Amniotic epithelial cell (primary cell): Measurements from ENCODE around the gene FGF14.

ENCODE experiments used
- DNase-seq: peaks from one replicate; pipeline ENCODE4 v3.0.0-alpha.2; 2010; ENCODE audit warnings: low read depth

The FGF14 gene

GRCh38 chr13:101925731-101926130 lies 476.1 kb downstream of the FGF14 start:
- no peak for DNase-seq

GRCh38 chr13:101919541-101920181 lies 482.2 kb downstream of the FGF14 start:
- DNase-seq = peak; percentile 43

DNA sequence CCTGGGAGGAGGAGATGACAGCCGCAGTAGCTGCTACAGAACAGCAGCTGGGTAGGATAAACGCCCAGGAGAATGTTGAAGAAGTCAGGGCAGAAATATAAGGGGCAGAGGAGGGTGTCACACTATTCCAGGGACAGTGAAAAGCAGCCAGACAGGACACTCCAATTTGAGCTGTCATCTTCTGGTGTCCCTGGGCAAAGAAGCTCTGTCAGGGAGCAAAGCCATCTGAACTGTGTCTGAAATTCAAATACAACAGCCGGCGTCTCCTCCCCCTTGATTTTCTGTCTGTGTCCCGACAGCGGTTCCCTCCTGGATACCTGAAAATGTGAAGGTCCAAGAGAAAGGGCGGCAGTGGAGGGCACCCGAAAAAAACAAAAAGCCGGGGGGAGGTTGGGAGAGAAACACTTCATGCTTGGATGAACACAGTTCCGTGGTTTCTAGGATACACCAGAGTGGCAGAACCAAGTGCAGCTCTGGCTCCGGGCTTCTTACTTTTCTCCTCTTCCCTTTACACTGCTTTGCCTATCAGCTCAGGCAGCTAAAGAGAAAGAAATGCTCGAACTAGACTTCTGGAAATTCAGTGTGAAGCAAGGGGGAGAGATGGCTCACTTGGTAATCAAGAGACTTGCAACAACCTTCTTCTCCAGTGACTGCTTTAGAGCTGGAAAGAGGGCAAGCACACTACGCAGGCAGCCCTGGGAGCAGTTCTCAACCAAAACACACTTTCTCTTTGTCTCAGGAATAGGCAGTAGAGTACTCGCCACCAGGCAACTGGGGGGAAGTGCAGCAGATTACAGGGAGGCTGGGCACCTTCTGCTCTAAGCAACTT lies 483.8 kb downstream of the FGF14 start:
- DNase-seq = no peak

DNA sequence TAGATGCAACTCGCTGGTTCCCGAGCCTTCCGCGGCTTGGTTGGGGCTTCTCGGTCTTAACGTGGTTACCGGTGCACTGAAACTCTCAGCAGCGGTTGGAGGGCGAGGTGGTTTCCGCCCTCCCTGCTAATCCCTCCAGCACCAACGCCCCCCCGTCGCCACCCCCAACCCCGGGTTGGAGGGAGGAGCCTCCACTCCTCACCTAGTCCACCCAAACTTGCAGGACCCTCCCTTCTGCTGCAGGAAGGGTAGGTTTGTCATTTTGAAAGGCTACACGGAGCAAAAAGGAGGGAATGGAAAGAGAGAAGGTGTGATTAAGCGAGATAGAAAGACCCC lies 484.4 kb downstream of the FGF14 start:
- DNase-seq = no peak

- no peak for DNase-seq
Observed at GRCh38 chr13:101916775-101917474, 484.9 kb downstream of the FGF14 start.

DNA sequence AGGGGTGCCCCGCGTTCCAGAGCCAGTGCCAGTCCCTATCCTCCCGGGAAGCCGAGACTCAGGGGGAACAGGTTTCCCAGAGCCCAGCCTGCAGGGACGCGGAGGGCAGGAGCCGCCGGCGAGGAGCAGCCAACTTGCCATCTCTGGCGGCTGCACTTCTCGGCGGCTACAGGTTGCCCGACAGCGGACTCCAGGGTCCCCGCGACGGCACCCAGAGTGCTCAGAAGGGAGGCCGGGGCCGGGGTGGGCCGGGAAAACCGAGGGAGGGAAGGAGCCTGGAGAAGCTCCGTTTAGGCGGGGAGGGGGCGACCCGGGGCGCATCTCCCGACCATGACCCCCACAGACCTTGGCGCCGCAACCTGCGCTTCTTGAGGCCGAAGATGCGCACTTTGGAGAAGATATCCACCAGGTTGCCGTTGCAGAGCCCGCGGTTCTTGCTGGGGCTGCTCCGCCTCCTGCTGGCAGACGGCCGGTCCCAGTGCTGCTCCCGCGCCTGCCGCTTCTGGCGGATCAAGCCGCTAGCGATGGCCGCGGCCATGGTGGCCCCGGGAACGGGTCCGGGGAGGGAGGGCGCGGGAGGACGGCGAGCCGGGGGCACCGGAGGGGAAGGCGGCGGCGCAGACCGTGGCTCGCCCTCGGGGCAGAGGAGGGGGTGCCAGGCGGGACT lies 485.6 kb downstream of the FGF14 start:
- DNase-seq = peak; percentile 31

- DNase-seq = no peak
Observed at GRCh38 chr13:101915755-101916107, 486.1 kb downstream of the FGF14 start.

GRCh38 chr13:101915331-101915730 lies 486.5 kb downstream of the FGF14 start:
- DNase-seq = no peak

DNA sequence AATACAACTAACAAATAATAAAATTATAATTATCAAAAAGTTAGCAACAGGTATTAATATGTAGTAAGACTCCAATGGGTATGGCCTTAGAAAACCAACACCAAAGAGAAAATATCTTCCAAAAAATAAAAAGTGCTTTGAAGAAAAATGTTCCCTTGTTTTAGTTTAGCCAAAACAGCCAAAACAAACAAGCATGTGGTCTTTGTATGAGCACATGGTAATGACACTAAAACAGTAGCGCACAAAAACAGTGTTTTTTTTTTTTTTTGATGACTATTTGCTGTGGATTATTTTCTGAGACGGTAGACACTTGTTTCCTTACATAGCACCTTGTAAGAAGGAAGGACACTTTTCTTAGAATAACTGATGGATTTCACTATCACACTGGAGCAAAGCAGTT lies 490.1 kb downstream of the FGF14 start:
- no peak for DNase-seq

GRCh38 chr13:101903890-101904289 lies 498.0 kb downstream of the FGF14 start:
- DNase-seq = no peak

DNA sequence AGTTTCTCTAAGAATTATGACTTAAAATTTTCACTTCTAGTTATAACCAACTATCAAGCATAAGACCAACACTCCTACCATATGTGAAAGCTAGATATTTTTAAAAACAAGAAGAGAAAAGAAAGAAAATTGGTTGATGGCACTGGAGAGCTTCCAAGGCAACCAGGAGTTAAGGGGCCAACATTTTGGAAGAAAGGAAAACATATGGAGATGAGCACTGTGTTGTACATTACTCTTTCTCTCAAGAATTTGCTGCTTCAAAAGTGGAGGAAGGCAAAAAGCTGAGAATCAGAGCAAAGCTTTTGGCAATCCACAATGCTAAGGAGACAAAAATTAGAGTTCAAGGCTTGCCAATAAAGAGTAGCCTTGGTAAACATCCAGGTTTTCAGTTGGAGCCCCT lies 503.2 kb downstream of the FGF14 start:
- no peak for DNase-seq

GRCh38 chr13:101896541-101896940 lies 505.3 kb downstream of the FGF14 start:
- no peak for DNase-seq

DNA sequence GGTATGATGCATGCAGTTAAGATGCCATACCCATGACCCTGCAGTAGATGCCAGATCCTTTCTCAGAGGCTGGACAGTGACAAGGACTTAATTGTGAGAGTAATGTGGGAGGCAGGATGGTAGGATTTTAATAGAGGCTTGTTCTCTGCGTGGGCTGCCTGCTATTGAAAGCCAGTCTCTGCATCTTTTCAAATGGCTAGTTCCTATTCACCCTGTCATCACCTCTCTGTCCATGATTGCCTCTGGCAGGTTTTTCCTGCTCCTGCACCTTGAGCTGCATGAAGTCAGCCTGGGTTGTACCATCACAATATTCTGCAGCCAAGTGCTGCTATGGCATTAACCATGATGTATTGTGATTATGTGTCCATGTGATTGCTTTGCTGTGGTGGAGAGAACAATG lies 508.8 kb downstream of the FGF14 start:
- no peak for DNase-seq

DNA sequence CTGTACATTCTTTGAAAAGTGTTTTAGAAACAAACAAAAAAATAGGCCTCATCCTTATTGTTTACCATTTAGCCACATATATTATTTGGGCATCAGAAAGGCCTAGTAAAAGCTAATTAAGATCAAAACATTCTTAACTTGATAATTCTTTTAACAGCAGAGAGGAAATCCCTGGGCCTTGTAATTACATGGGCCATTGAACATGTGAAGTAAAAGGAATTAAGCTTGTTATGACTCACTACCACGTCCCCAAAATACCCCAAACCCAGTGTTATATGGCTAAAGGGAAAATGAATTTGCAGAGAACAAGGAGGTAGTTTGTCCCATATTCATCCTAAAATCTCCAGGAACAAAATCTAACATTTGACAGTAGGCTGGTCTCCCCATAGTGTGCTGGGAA lies 509.6 kb downstream of the FGF14 start:
- no peak for DNase-seq

- no peak for DNase-seq
Observed at GRCh38 chr13:101881593-101881992, 520.3 kb downstream of the FGF14 start.

GRCh38 chr13:101880581-101880980 lies 521.3 kb downstream of the FGF14 start:
- no peak for DNase-seq

DNA sequence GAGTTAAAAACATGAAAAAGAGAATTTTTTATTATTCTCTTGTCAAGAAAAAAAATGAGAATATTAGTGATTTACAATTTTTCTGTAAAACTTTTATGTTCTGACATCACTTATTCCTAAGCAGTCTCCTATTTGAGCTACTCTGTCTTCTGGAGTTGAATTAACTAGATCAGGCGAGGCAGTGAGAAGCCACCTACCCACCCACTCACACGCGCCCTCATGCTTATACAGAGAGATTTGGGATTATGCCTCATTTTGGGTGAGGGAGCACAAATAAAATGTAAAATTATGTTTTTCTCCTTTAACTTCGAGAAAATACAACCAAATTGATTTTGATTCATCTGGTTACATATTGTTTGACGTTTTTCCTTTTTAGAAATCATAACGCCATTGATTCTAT lies 524.9 kb downstream of the FGF14 start:
- DNase-seq = no peak

DNA sequence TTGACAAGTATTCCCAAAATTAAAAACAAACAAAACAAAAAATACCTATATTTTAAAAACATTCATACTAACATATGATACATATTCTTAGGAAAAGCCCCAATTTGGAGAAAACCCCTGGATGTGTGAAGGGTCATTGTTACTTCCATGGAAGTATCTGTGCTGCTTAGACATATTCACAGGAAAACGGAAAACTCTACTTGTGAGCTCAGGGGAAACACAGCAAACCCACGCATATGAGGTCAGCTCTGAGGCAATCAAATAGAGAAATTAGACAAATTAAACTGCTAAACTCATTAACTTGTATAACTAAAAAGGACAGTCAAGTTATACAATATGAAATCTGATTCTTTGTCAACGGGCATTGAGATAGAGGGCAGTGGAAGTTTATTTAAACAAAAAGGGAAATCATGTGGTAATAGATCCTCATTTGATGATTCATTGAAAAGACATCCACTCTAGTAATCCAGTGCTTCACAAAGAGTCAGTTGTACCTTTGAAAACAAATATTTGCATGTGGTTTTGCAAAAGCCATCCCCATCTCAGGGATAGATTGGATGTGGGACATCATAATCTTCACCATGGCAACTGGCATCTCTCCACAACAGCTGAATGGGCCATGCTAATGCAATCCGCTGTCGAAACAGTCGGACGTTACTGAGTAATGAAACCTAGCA lies 526.0 kb downstream of the FGF14 start:
- DNase-seq = peak; percentile 89

DNA sequence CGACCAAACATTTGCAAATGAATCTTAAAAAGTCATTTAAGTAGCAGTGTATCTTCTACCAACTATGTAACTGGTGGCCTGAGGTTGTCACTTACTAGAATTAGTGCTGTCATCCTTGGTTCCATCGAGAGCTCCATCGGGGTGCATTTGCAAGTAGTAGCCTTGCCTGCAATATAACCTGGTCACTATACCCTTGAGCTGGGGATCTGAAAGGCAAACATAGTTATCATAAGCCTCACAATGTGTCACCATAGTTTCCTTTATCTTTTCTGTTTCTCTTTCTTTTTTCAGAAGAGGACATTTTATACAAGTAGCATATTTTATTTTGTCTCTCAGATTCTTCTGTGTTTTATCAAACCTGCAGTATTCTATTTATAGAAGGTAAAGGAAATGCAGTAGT lies 526.8 kb downstream of the FGF14 start:
- no peak for DNase-seq

- DNase-seq = peak; percentile 16
Observed at GRCh38 chr13:101869553-101869952, 532.3 kb downstream of the FGF14 start.

- no peak for DNase-seq
Observed at GRCh38 chr13:101868585-101869469, 533.0 kb downstream of the FGF14 start.
